HG03378 (cell line): Measurements from ENCODE around the gene UGP2.
"Not testable (repeated sequence)": the region's sequence is repeated elsewhere in the genome, so short reads cannot be mapped to it uniquely, and the experiment has no call there.

Experiments
- ATAC-seq: cut with Tn5 transposase; IDR thresholded peaks from one replicate; pipeline ENCODE4 v1.9.1; 2021; ENCODE audit warnings: mild to moderate bottlenecking, moderate library complexity; ENCODE audit not compliant: unreplicated experiment

The UGP2 gene

GRCh38 chr2:63841254-63842022 lies at the start of gene UGP2:
UGP2 (plus strand) TSS chr2:63841896; CDS start chr2:63842186, 290 bp downstream.
- peak; percentile 52 for ATAC-seq

- no peak for ATAC-seq
Observed at GRCh38 chr2:63792530-63792929, 49.2 kb upstream of the UGP2 start.

GRCh38 chr2:63796366-63796765 lies 45.3 kb upstream of the UGP2 start:
- no peak for ATAC-seq

- ATAC-seq, result no peak
Observed at GRCh38 chr2:63796796-63797195, 44.9 kb upstream of the UGP2 start.

GRCh38 chr2:63801455-63801854 lies 40.2 kb upstream of the UGP2 start:
- ATAC-seq, result no peak

- no peak for ATAC-seq
Observed at GRCh38 chr2:63805412-63805811, 36.3 kb upstream of the UGP2 start.

GRCh38 chr2:63808036-63808435 lies 33.7 kb upstream of the UGP2 start:
- not testable (repeated sequence) for ATAC-seq

GRCh38 chr2:63808911-63809310 lies 32.8 kb upstream of the UGP2 start:
- not testable (repeated sequence) for ATAC-seq

- ATAC-seq, result no peak
Observed at GRCh38 chr2:63811063-63811462, 30.6 kb upstream of the UGP2 start.

GRCh38 chr2:63811870-63812269 lies 29.8 kb upstream of the UGP2 start:
- ATAC-seq, result not testable (repeated sequence)

- no peak for ATAC-seq
Observed at GRCh38 chr2:63814114-63814513, 27.6 kb upstream of the UGP2 start.

GRCh38 chr2:63817382-63817781 lies 24.3 kb upstream of the UGP2 start:
- ATAC-seq, result no peak

GRCh38 chr2:63818271-63818670 lies 23.4 kb upstream of the UGP2 start:
- no peak for ATAC-seq

- no peak for ATAC-seq
Observed at GRCh38 chr2:63819256-63819655, 22.4 kb upstream of the UGP2 start.

- no peak for ATAC-seq
Observed at GRCh38 chr2:63819765-63820717, 21.7 kb upstream of the UGP2 start.

- no peak for ATAC-seq
Observed at GRCh38 chr2:63820969-63821368, 20.7 kb upstream of the UGP2 start.

- ATAC-seq, result no peak
Observed at GRCh38 chr2:63821396-63821795, 20.3 kb upstream of the UGP2 start.

- ATAC-seq, result no peak
Observed at GRCh38 chr2:63822478-63822877, 19.2 kb upstream of the UGP2 start.

GRCh38 chr2:63827749-63828148 lies 13.9 kb upstream of the UGP2 start:
- ATAC-seq, result no peak

GRCh38 chr2:63831176-63831575 lies 10.5 kb upstream of the UGP2 start:
- ATAC-seq, result no peak

- ATAC-seq, result no peak
Observed at GRCh38 chr2:63834401-63834800, 7.3 kb upstream of the UGP2 start.
